ENCODE data around the gene PATE2.

PATE2 gene

GRCh38 chr11:125778728-125779127 is at the start of gene PATE2:
Gene PATE2, minus strand, starts transcription at chr11:125778828. Its CDS starts 55 bp downstream, at chr11:125778773.
- DNase-seq: no peak

GRCh38 chr11:125807909-125808308 is 29.3 kb upstream of the PATE2 start:
- DNase-seq: no peak

GRCh38 chr11:125802387-125802786 is 23.8 kb upstream of the PATE2 start:
- no peak for DNase-seq

GRCh38 chr11:125799808-125800207 is 21.2 kb upstream of the PATE2 start:
- no peak for DNase-seq

- DNase-seq: no peak
Measured at GRCh38 chr11:125797641-125798040, 19.0 kb upstream of the PATE2 start.

GRCh38 chr11:125790825-125791224 is 12.2 kb upstream of the PATE2 start:
- no peak for DNase-seq

- DNase-seq: no peak
Measured at GRCh38 chr11:125787827-125788226, 9.2 kb upstream of the PATE2 start, which contains the start of gene PATE3. Gene PATE3, plus strand, starts transcription at chr11:125788127. Its CDS starts 25 bp downstream, at chr11:125788152.

GRCh38 chr11:125784678-125785077 is 6.0 kb upstream of the PATE2 start:
- no peak for DNase-seq

GRCh38 chr11:125777309-125777708 is 1.3 kb downstream of the PATE2 start:
- DNase-seq: no peak

- no peak for DNase-seq
Measured at GRCh38 chr11:125773516-125773915, 5.1 kb downstream of the PATE2 start.

- DNase-seq: no peak
Measured at GRCh38 chr11:125772834-125773505, 5.7 kb downstream of the PATE2 start.

GRCh38 chr11:125770583-125770982 is 8.0 kb downstream of the PATE2 start:
- no peak for DNase-seq

GRCh38 chr11:125768336-125769046 is 10.1 kb downstream of the PATE2 start:
- DNase-seq: no peak

- no peak for DNase-seq
Measured at GRCh38 chr11:125766251-125766650, 12.4 kb downstream of the PATE2 start.

- DNase-seq: no peak
Measured at GRCh38 chr11:125763483-125763882, 15.1 kb downstream of the PATE2 start.

- DNase-seq: no peak
Measured at GRCh38 chr11:125762445-125762844, 16.2 kb downstream of the PATE2 start.

- no peak for DNase-seq
Measured at GRCh38 chr11:125756050-125756449, 22.6 kb downstream of the PATE2 start.

- no peak for DNase-seq
Measured at GRCh38 chr11:125750629-125751028, 28.0 kb downstream of the PATE2 start.

- DNase-seq: no peak
Measured at GRCh38 chr11:125745979-125746378, 32.6 kb downstream of the PATE2 start, which contains the start of gene PATE1. Gene PATE1, plus strand, starts transcription at chr11:125746279. Its CDS starts 26 bp downstream, at chr11:125746305.

- no peak for DNase-seq
Measured at GRCh38 chr11:125743681-125744080, 34.9 kb downstream of the PATE2 start.

- no peak for DNase-seq
Measured at GRCh38 chr11:125740617-125741016, 38.0 kb downstream of the PATE2 start.

GRCh38 chr11:125728969-125729368 is 49.7 kb downstream of the PATE2 start:
- DNase-seq: no peak

Measured in activated CD4-positive, alpha-beta T cell treated with anti-CD3 and anti-CD28 coated beads for 4 hours (primary cell).